CD4-positive, alpha-beta T cell treated with Interleukin-17A for 4 hours (primary cell): Measurements from ENCODE around the gene YBX1.
"Not testable (repeated sequence)": the region's sequence is repeated elsewhere in the genome, so short reads cannot be mapped to it uniquely, and the experiment has no call there.

Experiments
- DNase-seq: peaks from one replicate; pipeline ENCODE4 v3.0.0-alpha.2; 2020; ENCODE audit warnings: mixed read lengths

YBX1 gene

GRCh38 chr1:42690477-42691156 lies 8.4 kb downstream of the YBX1 start:
- no peak for DNase-seq

DNA sequence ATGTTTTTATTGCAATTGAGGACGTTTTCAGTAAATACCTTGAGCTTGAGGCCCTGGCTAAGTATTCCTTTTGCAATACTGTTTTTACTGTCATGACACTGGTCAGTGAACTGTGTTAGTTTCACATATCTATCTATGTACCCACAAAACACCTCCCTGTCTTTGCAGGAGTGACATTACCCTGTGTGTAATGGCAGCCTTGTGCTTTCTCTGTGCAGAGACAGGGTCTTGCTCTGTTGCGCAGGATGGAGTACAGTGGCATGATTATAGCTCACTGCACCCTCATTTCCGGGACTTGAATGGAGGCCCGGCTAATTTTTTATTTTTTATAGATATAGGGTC lies 8.9 kb downstream of the YBX1 start:
- DNase-seq: no peak

DNA sequence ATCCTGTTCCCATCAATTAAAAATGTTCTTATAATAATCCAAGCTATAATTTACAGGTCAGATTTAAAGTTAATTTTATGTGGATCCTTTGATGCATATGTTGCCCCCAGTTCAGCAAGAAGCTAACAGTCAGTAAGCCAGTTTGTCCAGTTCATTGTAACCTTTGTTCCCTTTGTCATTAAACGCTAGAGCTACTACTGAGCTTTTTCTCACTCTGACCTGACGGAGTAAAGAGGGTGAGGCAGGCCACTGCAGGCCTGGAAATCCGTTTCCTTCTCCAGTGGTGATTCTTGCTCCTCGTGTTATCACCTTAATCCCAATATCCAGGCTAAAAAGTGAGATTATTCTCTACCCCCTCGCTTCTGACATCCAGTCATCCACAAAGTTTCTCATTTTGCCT lies 10.2 kb downstream of the YBX1 start:
- DNase-seq: no peak

GRCh38 chr1:42692911-42693310 lies 10.7 kb downstream of the YBX1 start:
- DNase-seq: no peak

DNA sequence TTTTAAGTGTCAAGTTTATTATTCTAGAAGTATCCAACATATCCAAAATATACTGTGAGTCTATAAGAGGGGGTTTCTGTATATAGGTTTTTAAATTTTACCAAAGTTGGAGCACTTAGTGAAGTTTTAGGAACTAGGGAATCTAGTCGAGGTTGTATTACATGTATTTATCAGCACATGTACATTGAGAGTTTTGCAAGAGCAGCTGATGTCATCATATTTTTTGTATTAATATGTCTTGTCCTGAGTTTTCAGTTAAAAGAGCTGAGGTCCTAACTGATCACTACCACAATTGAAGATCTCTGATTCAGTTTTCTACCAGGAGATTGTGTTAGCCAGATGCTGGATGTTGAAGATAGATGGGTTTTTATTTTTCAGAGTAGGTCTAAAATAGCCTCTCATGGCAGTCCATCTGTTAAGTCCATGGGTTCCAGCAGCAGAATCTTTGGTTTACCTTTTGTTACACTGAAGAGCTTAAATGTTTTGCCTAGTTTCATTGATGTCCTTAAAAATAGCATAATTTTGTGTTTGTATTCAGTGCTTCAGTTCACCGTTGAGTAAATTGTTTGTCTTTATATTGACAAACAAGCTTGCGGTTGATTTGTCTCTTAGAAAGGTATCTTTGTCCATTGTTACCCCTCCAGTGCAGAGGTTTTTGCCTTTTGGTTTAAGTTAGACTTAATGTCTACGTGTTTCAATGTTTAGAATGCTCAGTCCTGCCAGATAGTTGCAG lies 16.0 kb downstream of the YBX1 start:
- no peak for DNase-seq

GRCh38 chr1:42700006-42700405 lies 17.8 kb downstream of the YBX1 start:
- no peak for DNase-seq

DNA sequence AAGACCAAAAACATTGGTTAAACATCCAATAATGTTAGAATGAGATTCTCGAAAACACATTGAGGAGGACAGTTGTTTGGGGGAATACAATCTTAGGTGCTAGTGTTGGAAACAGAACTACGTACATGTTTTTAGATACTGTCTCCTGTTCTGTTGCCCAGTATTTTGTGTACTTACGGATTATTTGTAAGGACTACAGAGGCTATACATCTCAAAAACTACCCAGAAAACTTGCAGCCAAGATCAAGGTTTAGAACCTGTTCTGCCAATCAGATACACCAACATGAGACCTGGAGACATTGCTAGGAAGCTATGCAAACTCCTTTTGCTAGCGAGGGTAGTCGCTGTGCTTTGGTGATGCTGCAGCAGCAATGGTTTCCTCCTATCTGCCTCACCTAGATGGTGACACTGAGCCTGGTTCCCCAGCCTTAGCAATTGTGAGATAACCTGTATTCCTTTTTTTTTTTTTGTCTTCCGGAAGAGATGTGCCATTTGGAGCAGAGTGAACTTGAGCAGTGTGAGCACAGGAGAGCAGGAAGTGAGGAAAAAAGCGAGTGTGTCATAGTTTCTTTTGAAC lies 21.8 kb downstream of the YBX1 start:
- no peak for DNase-seq

- DNase-seq: not testable (repeated sequence)
Observed at GRCh38 chr1:42712808-42713207, 30.6 kb downstream of the YBX1 start.

DNA sequence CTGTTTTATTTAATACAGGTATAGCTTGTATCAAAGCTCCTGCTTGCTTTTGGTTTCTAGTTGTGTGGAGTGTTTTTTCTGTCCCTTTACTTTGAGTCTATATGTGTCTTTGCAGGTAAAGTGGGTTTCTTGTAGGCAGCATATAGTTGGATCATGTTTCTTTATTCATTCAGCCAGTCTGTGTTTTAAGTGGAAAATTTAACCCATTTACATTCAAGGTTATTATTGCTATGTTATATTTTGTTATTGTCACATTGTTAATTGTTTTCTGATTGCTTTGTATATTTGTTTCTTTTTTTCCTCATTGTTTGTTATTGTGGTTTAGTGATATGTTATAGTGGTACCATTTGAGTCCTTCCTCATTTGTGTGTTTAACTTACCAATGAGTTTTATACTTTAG lies 31.1 kb downstream of the YBX1 start:
- no peak for DNase-seq

DNA sequence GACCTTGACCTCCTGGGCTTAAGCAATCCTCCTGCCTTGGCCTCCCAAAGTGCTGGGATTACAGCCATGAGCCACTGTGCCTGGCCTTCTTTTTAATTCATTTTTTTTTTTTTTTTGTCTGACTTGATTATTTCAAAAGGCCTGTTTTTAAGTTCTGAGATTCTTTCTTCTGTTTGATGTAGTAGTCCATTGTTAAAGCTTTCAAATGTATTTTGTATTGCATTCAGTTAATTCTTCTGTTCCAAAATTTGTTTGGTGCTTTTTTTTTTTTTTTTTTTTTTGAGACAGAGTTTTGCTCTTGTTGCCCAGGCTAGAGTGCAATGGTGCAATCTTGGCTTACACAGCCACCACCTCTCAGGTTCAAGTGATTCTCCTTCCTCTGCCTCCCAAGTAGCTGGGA lies 32.2 kb downstream of the YBX1 start:
- DNase-seq: not testable (repeated sequence)

DNA sequence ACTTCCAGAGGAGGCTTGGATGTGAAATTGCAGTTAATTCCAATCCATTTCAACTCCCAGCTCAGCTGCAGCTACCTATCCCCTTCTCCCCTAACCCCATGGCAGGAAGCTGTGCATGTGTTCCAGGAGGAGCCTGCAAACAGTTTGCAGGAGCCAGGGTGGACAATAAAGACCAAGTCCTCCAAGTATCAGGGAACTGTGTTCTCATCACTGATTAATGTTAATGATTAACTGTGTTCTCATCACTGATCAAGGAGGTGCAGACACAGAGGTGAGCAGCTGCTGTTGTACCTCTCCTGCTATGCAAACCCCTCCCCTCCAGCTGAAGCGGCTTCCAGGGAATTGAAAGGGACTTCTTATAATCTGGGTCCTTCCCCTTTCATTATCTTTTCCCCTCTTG lies 38.6 kb downstream of the YBX1 start:
- no peak for DNase-seq

DNA sequence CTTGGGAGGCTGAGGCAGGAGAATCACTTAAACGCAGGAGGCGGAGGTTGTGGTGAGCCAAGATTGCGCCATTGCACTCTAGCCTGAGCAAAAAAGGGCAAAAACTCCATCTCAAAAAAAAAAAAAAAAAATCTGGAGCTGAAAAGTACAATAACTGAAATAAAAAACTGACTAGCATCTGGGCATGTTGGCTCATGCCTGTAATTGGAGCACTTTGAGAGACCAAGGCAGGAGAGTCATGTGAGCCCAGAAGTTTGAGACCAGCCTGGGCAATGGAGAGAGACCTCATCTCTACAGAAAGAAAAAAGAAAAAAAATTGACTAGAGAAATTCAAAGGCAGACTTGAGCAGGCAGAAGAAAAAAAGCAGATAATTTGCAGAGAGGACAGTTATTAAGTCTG lies 39.7 kb downstream of the YBX1 start:
- DNase-seq: no peak

- DNase-seq: not testable (repeated sequence)
Observed at GRCh38 chr1:42722403-42722802, 40.2 kb downstream of the YBX1 start.

- DNase-seq: no peak
Observed at GRCh38 chr1:42723511-42723910, 41.3 kb downstream of the YBX1 start.

GRCh38 chr1:42725820-42726219 lies 43.6 kb downstream of the YBX1 start:
- DNase-seq: not testable (repeated sequence)

- DNase-seq: no peak
Observed at GRCh38 chr1:42730002-42730401, 47.8 kb downstream of the YBX1 start.

- peak; percentile 51 for DNase-seq
Observed at GRCh38 chr1:42730988-42731387, 48.8 kb downstream of the YBX1 start.

- DNase-seq: no peak
Observed at GRCh38 chr1:42731585-42731984, 49.4 kb downstream of the YBX1 start.

DNA sequence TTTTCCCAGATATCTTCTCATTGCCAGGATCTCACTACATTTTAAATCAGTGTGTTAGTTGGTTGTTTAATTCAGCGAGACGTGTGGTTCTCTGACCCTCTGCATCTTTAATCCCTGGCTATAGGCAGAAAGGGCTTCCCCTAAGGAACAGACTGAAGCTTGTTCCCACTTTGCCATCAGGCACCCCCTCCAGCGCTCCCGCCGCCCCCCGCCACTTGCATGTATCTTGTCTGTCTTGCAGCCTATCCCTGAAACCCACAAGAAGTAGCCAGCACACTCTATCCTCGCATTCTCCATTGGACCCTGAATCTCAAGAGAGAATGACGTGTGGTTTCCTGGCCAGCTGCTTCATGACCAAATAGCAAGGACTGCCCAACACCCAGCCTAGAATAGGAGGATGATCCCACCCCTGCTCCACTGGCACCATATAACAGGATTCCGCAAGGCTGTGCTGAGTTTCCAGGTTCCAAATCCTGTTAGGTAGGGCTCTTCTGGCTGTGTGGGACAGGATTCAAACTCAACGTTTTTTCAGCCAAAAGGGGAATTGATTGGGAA lies 50.0 kb downstream of the YBX1 start:
- no peak for DNase-seq

GRCh38 chr1:42733415-42734200 lies 51.4 kb downstream of the YBX1 start:
- DNase-seq: no peak

DNA sequence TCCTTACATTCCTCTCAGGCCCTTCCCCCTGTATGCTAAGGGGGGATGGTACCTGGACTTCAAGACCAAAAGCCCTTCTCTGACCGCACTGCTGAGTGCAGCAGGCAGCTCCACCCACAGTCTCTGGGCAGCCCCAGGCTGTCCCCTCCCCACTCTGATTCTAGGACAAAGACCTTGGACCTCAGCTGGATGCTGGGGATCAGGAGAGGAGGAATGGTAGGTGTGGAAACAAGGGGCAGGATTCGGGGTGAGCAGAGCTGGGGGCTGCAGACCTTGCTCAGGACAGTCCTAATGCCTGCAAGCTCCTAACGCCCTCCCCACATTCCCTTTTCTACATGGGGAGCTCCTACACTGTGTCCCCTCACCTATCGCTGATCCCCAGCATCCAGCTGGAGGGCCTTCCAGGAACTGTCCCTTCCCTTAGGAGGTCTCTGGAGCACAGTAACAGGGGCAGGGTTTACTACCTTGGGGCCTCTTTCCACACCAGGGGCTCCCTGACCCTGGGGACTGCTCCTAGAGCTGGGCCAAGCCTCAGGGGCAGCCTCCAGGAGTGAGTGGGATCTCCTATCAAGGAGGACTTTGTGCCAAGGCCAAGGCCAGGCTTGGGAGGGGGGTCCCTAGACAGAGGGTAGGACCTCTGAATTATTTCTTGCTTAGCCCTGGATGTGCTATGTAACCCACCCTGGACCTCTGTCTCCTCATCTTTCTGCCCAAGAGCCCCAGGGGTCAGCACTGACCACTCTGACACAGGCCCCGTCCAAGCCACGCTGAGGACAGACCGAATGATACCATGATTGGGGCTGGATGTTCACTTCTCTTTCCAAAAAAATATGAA lies 52.2 kb downstream of the YBX1 start:
- no peak for DNase-seq

GRCh38 chr1:42735056-42735455 lies 52.8 kb downstream of the YBX1 start:
- DNase-seq: no peak
